HuH-7.5 (cell line): ENCODE results near the gene UTP4.
"Not testable (repeated sequence)": the region's sequence is repeated elsewhere in the genome, so short reads cannot be mapped to it uniquely, and the experiment has no call there.

Experiments used
- DNase-seq: peaks from one replicate; pipeline ENCODE4 v3.0.0; 2011; ENCODE audit warnings: low spot score

Gene UTP4

DNA sequence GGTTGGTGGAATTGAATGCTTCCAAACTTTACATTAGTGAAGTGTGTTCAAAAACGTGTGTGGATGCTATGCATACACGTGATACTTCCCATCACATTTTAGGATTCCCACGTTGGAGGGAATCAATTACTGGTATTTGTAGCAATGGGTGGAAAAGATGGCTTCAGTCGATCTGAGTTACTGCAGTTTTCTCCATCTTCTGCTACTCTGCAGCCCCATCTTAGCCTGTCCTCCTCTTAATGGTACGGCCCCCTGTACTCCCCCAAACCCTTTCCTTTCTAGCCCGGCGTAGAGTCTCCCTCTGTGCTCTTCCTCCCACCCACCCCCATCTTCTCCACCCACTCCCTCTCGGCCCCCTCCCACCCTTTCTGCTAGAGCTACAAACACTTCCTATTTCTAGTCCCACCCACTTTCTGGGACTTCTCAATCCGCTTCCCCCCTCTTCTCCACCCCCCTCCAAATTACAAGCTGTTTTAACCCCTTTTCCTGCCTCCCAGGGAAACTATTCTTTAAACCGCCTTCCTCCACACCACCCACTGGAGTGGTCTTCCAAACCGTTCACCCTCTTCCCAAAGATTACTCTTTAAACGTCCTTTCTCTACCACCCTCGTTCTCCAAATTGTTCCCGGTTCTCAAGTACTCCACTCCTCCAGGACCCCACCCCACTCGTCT, 1.1 kb upstream of the UTP4 start:
- DNase-seq = no peak

GRCh38 chr16:69131839-69132423, 518 bp upstream of the UTP4 start:
- DNase-seq = peak; percentile 88

DNA sequence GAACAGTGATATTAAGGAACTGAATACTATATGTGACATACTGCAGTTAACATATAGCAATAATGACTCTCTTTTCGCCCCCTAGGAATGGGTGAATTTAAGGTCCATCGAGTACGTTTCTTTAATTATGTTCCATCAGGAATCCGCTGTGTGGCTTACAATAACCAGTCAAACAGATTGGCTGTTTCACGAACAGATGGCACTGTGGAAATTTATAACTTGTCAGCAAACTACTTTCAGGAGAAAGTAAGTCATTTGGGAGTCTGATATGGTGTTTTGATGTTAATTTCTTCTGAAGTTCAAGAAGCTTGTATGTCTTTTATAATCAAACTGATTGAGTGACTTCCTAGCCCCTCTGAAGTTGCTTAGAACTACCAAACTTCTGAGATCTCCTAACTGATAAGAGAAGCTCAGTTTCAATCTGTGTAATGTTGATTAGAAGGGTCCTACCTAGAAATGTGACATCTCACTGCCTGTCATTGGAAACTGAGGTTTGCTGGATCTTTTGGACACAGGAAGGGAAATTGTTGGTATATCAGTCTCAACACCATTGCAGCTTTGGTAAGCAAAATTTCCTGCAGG, 1.0 kb downstream of the UTP4 start:
- DNase-seq = no peak

GRCh38 chr16:69138608-69139007, 6.2 kb downstream of the UTP4 start:
- DNase-seq = no peak

- DNase-seq = not testable (repeated sequence)
These were observed 7.0 kb downstream of the UTP4 start for GRCh38 chr16:69139464-69139863.

DNA sequence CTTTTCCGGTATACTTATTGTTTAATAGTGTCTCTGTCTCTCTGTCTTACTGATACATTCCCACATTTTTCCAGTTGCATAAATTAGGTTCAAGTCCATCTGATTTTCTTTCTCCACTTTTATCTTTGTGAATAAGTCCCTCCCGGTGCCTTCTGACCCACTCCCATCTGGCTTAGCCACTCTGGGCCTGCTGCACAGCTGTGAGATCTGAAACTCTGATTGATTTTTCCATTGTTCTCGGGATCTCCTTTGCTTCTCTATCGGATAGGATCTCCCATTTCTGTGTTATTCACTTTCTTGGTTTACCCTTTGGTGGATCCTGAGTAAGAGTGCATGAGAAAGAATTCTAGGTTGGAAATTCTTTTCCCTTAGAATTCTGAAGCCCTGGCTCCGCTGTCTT, 8.6 kb downstream of the UTP4 start:
- DNase-seq = no peak

DNA sequence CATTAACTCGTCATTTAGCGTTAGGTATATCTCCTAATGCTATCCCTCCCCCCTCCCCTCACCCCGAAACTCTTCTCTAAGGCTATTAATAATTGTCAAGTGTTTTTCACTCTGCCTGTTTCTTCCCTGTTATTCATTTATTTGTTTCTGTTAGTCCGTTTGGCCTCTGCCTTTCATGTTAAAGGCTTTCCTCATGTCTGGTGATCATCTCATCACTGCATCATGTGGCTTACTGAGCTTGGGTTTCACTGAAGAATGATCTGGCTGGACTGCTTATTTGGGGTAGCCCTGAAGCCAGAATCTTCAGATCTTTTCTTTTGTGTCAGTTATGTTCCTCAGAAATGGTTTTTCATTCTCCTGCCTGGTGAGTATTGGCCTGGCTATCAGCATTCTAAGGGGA, 9.5 kb downstream of the UTP4 start:
- DNase-seq = no peak

GRCh38 chr16:69143116-69143515, 10.7 kb downstream of the UTP4 start:
- DNase-seq = peak; percentile 23

DNA sequence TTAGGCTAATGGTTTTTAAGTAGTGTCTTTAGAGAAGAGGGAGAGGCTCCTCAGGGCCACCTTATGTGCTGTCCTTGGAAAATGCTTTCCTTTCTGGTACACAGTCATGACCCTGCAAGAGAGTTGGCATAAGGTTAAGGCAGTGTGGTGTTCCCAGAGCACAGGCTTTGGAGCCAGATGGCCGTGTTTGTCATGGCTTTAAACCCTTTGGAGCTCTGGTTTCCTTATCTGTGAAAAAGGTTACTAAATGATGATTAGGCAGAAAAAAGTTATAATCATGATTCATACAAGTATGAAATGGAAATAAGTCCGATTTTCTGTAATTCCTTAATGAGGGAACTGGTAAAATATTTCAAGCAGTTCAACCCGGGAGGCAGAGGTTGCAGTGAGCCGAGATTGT, 13.2 kb downstream of the UTP4 start:
- no peak for DNase-seq

DNA sequence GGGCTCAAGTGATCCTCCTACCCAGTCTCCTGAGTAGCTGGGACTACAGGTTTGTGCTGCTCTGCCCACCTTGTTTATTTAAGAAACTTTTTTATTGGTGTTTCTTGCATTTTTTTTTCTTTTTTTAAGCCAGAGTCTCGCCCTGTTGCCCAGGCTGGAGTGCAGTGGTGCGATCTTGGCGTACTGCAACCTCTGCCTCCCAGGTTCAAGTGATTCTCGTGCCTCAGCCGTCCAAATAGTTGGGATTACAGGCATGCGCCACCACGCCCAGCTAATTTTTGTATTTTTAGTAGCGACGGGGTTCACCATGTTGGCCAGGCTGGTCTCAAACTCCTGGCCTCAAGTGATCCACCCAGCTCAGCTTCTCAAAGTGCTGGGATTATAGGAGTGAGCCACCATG, 17.2 kb downstream of the UTP4 start:
- DNase-seq = not testable (repeated sequence)

DNA sequence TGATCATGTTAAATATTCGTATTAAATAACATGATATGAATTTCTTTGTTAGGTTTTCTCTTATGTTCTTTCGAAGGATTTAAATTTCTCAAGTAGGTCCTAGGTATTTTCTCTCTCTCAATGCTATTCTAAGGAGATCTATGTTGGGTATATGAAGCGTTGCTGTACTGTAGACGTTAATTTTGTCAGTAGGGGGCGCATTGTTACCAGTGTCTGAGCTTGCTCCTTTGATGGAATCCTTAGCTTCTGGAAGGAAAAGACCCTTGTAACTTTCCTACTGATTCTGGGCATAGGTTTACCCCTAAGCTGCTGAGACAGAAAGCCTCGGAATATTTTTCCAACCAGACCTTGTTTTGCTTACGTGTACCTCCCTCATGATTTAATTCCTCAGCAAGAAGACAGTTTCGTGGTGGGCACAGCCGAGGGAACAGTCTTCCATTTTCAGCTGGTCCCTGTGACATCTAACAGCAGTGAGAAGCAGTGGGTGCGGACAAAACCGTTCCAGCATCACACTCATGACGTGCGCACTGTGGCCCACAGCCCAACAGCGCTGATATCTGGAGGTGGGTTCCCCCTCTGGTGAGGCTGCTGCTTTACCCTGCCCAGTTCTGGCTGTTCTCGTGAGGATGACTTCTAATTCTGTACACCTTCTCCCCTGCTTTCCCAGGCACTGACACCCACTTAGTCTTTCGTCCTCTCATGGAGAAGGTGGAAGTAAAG, 17.9 kb downstream of the UTP4 start:
- peak; percentile 60 for DNase-seq

- DNase-seq = no peak
These were observed 24.7 kb downstream of the UTP4 start for GRCh38 chr16:69157196-69157595.

- no peak for DNase-seq
These were observed 27.7 kb downstream of the UTP4 start for GRCh38 chr16:69160192-69160591.

- DNase-seq = no peak
These were observed 33.1 kb downstream of the UTP4 start for GRCh38 chr16:69165584-69165983.

DNA sequence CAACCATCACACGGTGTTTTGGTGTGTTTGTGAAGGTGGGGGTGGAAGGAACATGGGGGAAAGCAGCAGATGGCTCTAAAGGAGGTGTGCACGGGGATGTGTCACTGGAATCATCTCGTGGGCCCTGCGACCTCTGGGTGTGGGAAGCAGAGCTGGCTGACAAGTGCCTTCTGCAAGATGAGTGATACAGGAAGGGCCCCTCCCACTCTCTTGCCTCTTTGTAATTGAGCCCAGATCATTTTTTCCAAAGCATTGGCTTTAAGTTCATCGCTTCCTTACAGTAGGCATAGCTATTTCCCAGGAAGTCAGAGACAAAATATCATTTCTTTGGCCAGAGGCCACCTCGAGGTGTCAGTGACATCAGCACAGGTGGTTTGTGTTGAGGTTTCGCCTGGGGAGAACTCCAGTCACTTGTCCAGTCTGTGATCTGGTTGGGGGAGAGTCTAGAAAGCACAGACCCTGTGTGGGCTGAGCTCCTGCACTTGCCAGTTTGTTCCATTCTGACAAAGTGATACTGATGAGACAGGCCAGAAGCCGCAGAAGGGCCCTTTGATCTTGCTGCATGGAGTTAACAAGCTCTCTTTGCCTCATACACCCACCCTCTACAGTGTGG, 33.9 kb downstream of the UTP4 start:
- no peak for DNase-seq

GRCh38 chr16:69166946-69167930, 34.8 kb downstream of the UTP4 start:
- DNase-seq = no peak

GRCh38 chr16:69169051-69169450, 36.6 kb downstream of the UTP4 start:
- DNase-seq = no peak

- DNase-seq = no peak
These were observed 37.3 kb downstream of the UTP4 start for GRCh38 chr16:69169607-69170352.

DNA sequence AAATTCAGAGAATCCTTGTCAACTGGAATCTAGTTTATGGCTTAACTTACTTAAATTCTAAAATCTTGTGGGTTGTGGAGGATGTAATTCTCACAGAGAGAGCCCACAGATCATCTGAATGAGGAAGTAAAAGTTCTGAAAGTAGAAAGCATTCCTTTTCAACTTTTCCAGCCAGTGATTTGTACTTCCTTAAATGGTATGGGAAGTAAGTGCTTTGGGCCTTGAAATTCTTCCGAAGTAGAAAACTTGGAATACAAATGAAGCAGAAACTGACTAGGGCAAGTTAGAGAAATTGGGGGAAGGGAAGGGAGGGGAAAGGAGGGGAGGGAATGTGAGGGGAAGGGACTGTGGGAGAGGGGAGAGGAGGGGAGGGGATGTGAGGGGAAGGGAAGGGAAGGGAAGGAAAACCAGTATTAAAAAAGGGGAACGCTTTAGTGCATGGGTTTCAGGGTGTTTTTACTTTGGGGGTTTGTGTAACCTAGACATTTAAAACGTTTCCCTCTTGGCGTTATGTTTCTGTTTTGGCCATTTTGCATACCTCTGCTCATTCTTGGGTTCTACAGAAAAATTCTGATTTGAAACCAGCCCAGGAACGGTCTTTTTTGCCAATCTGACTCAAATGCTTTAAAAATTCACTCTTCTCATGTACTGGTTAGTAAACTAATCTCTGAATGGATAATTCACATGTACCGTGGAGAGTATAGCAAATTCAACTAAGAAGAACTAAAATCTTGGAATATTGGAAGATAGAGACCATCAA, 39.1 kb downstream of the UTP4 start:
- DNase-seq = no peak
